GM21423 (cell line): Measurements from ENCODE around the gene PFN2.
"Not testable (repeated sequence)": the region's sequence is repeated elsewhere in the genome, so short reads cannot be mapped to it uniquely, and the experiment has no call there.

Experiments
- ATAC-seq: cut with Tn5 transposase; IDR thresholded peaks from one replicate; pipeline ENCODE4 v1.9.1; 2021; ENCODE audit warnings: mild to moderate bottlenecking, moderate library complexity; ENCODE audit not compliant: unreplicated experiment

Gene PFN2

DNA sequence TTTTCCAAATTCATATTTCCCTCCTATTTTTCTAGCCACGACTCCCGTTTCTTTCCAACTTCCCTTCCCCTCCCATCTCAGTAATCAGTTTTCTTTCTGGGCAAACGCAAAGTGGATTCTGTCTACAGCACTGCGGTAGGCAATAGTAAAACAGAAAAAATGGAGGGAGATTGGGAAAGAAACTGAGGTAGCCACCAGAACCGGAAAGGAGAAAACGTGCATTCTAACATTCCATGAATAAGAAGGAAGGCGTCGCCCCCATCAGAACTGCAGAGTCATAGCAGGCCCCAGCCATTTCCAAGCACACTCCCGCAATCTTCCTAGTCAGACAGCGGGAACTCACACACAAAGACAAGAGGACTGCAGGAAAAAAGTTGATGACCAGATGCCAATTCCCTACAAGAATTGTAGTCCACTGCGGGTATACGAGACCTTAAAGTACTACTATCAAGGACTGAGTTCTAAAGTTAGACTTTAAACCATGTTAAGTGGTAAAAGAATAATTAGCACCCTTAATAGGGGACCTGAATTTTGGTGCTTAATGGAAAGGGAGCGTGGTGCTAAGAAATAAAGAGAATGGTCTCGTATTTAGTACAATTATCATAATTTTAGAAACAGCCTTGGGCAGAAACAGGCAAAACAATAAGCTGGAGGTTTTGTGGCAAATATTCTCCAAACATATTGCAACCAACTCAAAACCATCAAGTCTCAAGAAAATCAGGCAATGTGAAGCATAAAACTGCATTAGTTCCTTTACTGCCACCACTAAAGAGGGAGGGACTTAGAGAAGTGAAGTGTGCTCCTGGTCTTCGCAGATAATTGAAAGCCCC lies 1.4 kb downstream of the PFN2 start:
- no peak for ATAC-seq

GRCh38 chr3:149968216-149968615 lies 2.5 kb downstream of the PFN2 start:
- ATAC-seq: no peak

DNA sequence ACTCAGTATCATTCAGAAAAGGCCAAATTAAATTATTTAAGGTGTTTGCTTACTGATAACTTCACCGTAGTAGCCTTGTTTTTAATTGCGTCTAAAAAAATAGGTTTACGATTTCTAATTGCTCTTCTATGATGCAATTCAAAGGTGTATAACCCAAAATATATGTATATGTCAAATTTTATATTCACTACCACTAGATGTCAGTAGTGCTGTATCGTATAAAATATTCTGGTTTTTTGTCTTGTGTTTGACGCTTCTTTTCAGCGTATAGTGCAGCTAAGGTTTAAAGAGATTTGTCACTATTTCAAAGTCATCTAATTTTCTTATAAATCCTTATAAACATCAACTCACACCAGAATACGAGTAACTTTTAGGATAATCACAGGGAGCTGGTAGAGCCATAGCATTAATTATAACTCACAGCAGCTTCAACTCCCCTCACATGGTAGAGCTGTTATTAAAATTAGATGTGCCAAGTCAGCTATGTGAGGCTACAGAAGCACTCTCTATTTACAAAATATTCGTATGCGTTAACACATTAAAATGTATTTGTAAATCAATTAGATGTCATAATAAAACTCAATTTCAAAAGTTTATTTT lies 3.5 kb downstream of the PFN2 start:
- ATAC-seq: no peak

GRCh38 chr3:149965278-149965677 lies 5.4 kb downstream of the PFN2 start:
- ATAC-seq: no peak

- ATAC-seq: no peak
These were observed 6.4 kb downstream of the PFN2 start for GRCh38 chr3:149964291-149964690.

DNA sequence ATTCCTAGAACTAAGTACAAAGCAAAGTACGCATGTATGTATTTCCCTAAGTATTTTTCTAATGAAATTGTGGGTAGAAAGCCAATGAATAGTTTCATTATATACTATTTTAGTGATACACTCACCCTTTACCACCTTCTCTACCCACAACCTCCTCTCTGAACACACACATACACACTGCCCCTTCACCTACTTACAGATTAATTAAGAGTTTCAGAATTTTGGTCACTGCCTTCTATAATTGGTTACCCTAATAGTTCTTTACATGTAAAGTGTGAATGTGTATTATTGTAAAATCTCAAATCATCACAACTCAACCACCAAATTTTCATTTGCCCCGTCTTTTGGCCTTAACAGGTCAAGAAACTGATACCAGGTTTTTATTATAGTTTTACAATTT lies 7.2 kb downstream of the PFN2 start:
- no peak for ATAC-seq

GRCh38 chr3:149959443-149959842 lies 11.3 kb downstream of the PFN2 start:
- no peak for ATAC-seq

- ATAC-seq: no peak
These were observed 12.4 kb downstream of the PFN2 start for GRCh38 chr3:149958171-149958796.

DNA sequence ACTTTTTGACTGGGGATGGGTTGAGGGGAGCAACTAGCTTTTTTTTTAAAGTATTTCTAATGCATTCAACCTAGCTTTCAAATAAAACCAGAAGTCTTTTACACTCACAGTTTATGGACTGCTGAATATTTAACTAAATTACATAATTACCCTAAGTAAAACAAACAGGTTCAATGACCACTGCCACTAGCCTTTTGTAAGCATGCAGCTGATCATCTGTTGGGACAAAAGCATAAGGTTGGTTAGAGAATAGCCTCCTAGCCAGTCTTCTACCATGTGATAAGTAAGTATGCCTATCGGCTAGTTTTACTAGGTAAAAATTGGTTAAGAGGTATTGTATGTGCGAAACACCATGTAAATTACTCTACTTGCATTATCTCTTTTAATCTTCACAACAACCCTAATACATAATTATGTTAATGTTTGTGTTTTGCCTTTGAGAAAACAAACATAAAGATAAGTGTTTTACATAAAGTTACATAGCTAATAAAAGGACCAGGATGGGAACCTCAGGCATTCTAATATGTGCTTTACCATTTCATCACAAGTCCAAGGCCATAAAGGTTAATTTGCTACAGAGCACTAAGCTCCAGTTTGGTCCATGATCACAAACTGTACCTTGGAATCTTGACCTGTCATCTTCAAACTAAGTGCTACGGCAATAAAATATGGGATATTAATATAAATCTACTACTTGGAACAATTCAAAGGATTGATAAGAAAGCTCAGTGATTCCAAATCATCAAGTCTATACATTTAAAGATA lies 13.2 kb downstream of the PFN2 start:
- ATAC-seq: no peak

- no peak for ATAC-seq
These were observed 15.2 kb downstream of the PFN2 start for GRCh38 chr3:149955449-149955848.

- ATAC-seq: no peak
These were observed 15.9 kb downstream of the PFN2 start for GRCh38 chr3:149954812-149955211.

GRCh38 chr3:149949181-149949580 lies 21.5 kb downstream of the PFN2 start:
- ATAC-seq: no peak

DNA sequence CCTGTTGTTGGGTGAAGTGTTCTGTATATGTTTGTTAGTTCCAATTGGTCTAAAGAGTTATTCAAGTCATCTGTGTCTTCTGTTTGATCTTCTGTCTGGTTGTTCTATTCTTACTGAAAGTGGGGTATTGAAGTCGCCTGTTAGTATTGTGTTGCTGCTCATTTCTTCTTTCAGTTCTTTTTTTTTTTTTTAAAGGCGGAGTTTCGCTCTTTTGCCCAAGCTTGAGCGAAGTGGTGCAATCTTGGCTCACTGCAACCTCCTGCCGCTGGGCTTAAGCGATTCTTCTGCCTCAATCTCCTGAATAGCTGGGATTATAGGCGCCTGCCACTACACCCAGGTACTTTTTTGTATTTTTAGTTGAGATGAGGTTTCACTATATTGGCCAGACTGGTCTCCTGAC lies 23.5 kb downstream of the PFN2 start:
- ATAC-seq: no peak

DNA sequence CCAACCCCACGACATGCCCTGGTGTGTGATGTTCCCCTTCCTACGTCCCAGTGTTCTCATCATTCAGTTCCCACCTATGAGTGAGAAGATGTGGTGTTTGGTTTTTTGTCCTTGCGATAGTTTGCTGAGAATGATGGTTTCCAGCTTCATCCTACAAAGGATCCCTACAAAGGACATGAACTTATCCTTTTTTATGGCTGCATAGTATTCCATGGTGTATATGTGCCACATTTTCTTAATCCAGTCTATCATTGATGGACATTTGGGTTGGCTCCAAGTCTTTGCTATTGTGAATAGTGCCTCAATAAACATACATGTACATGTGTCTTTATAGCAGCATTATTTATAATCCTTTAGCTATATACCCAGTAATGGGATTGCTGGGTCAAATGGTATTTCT lies 26.7 kb downstream of the PFN2 start:
- not testable (repeated sequence) for ATAC-seq

DNA sequence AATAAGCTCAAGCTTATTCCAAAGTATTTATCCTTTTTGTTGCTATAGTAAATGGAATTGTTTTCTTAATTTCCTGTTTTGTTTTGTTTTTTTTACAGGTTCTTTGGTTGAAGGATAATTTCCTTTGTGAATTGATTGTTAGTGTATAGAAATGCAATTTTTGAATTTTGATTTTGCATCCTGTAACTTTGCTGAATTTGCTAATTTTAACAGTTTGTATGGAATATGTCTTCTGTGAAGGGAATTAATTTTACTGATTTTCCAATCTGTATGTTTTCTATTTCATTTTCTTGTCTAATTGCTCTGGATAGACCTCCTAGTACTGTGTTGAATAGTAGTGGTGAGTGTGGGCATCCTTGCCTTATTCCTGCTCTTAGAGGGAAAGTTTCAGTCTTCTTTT lies 28.3 kb downstream of the PFN2 start:
- no peak for ATAC-seq

- no peak for ATAC-seq
These were observed 28.7 kb downstream of the PFN2 start for GRCh38 chr3:149941946-149942345.

- no peak for ATAC-seq
These were observed 29.5 kb downstream of the PFN2 start for GRCh38 chr3:149941186-149941585.

DNA sequence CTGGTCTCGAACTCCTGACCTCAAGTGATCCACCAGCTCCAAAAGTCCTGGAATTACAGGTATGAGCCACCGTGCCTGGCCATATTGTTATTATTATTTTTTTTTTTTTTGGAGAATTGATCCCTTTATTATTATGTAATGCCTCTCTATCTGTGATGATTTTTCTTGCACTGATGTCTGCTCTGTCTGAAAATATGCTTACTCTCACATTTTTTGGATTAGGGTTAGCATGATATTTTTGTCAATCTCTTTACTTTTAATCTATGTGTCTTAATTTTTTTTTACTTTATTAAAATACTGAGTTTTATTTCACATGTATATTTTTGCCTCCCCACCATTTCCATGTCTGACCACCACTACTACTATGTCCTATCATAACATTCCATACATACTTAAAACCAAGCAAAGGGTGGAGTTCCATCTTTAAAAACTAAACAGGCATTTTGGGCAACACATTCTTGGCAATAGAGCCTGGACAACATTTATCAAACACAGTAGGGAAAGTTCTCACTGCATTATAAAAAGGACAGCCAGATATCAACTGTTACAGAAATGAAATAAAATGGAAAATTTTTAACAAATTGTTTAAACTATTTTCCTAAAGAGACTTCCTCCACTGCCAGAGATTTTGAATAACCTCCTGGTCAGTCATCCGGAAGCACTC lies 32.2 kb downstream of the PFN2 start:
- ATAC-seq: not testable (repeated sequence)

DNA sequence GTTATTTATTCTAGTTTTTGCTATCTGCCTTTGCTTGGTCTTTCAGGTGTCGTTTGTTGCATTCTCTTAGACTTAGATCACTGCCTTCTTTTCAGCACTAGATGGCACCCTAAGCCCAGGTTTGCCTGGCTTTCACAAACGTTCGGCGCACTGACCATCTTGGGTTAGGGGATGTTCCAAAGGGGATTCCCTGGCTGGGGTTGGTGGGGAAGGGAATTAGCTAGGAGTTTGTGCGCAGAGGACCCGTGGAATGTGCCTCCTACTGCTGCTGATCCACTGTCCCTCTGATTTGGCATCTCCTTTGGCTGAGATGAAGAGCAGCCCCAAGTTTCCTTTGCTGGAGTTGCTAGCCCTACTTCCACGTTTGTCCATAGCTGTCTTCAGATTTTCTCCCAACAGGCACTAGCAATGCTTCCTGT lies 33.9 kb downstream of the PFN2 start:
- ATAC-seq: no peak

DNA sequence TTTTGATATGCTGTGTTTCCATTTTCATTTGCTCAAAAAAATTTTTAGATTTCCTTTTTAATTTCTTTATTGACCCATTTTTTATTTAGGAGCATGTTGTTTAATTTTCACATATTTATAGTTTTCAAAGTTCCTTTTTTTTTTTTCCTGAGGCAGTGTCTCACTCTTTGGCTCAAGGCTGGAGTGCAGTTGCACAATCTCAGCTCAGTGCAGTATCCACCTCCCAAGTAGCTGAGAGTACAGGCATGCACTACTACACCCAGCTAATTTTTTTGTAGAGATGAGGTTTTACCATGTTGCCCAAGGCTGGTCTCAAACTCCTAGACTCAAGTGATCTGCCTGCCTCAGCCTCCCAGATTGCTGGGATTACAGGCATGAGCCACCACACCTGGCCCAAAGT lies 36.2 kb downstream of the PFN2 start:
- no peak for ATAC-seq

- no peak for ATAC-seq
These were observed 36.8 kb downstream of the PFN2 start for GRCh38 chr3:149933858-149934257.
